HepG2 (cell line): ENCODE results near the gene DIP2C. TPM values are rescaled to one million over a fixed set of nuclear protein-coding genes. Genes with fewer than 3 reads are reported as not detected.

ENCODE experiments used
- BHLHE40 ChIP-seq: IDR thresholded peaks from 2 replicates; pipeline ENCODE4 v1.6.1; 2011; ENCODE audit warnings: low read length, improper control_type of control experiment
- CHD2 ChIP-seq: IDR thresholded peaks from 2 replicates; pipeline ENCODE4 v1.6.1; 2011; ENCODE audit warnings: low read depth, low read length, improper control_type of control experiment
- HNF4G ChIP-seq, 2 experiments: sonication (generic) in 1 of 2; formaldehyde crosslinking in 1 of 2; IDR thresholded peaks; 2 replicates each; pipeline versions ENCODE4 v1.4.0 to v1.6.1; 2011 to 2020; ENCODE audit warnings: borderline replicate concordance in 2 of 2, low read depth in 2 of 2, mild to moderate bottlenecking in 2 of 2, low read length in 1 of 2, missing genetic modification reagents in 1 of 2, moderate library complexity in 1 of 2
- HNRNPLL ChIP-seq: fragments of 200-400 bp; formaldehyde crosslinking; IDR thresholded peaks from 2 replicates; pipeline ENCODE4 v1.6.1; 2017; ENCODE audit warnings: mild to moderate bottlenecking, low read depth, low read length; ENCODE audit not compliant: poor library complexity, severe bottlenecking
- NFKB2 ChIP-seq: sonication (generic); formaldehyde crosslinking; IDR thresholded peaks from 2 replicates; pipeline ENCODE4 v1.4.0; 2020; ENCODE audit warnings: missing genetic modification reagents, borderline replicate concordance
- POLR2A ChIP-seq, 2 experiments: IDR thresholded peaks; 2 replicates each; pipeline ENCODE4 v1.6.1; 2011; ENCODE audit warnings: low read depth in 2 of 2, low read length in 2 of 2, mild to moderate bottlenecking in 1 of 2, moderate library complexity in 1 of 2; ENCODE audit not compliant: insufficient read depth in 1 of 2
- RBM39 ChIP-seq: fragments of 200-400 bp; formaldehyde crosslinking; IDR thresholded peaks from one replicate; pipeline ENCODE4 v1.6.1; 2018; ENCODE audit warnings: antibody characterized with exemption, mild to moderate bottlenecking, low read depth, low read length; ENCODE audit not compliant: poor library complexity, severe bottlenecking
- ZFX ChIP-seq: sonication (generic); formaldehyde crosslinking; IDR thresholded peaks from 2 replicates; pipeline ENCODE4 v1.4.0; 2020; ENCODE audit warnings: mild to moderate bottlenecking, low read depth, missing genetic modification reagents, moderate library complexity
- polyA plus RNA-seq, 8 experiments: library from polyadenylated mRNA; depleted of rRNA in 3 of 8; stranded (reverse) in 7 of 8; unstranded in 1 of 8; fragments of >200 nt; fragmentation: Illumina TruSeq in 4 of 8; extraction: Trizol in 4 of 8; gene quantifications; 2 replicates each; pipeline versions ENCODE4 v1.2.1 to v1.2.3, GENCODE V29; 2011 to 2016; ENCODE audit warnings: low read depth in 4 of 8, missing spikeins in 1 of 8, mixed read lengths in 1 of 8; ENCODE audit not compliant: insufficient read depth in 1 of 8
- total RNA-seq, 5 experiments: library from RNA; depleted of rRNA; stranded (reverse); fragments of >200 nt; fragmentation: Illumina TruSeq; extraction: Trizol; gene quantifications; 2 replicates each; pipeline ENCODE4 v1.2.3, GENCODE V29; 2016; ENCODE audit warnings: low read depth in 1 of 5
- TF ChIP-seq, protein P1 (sequence below): sonication (generic); formaldehyde crosslinking; IDR thresholded peaks from 2 replicates; pipeline ENCODE4 v1.4.0; 2020; ENCODE audit warnings: mild to moderate bottlenecking, missing genetic modification reagents
- TF ChIP-seq, protein P2 (sequence below): sonication (generic); formaldehyde crosslinking; IDR thresholded peaks from 2 replicates; pipeline ENCODE4 v1.4.0; 2020; ENCODE audit warnings: mild to moderate bottlenecking, missing genetic modification reagents, borderline replicate concordance
- TF ChIP-seq, protein P3 (sequence below): conservative IDR thresholded peaks from 2 replicates; pipeline ENCODE4 v1.6.1; 2018; ENCODE audit warnings: missing genetic modification reagents
- TF ChIP-seq, protein P4 (sequence below): sonication (generic); formaldehyde crosslinking; IDR thresholded peaks from 2 replicates; pipeline ENCODE4 v1.4.0; 2020; ENCODE audit warnings: mild to moderate bottlenecking, missing genetic modification reagents

DIP2C gene
- total and polyA plus RNA-seq, 2 of the 13 experiments (the other 11 are each of a cell fraction or from before 2014, with no cell fraction given) = 2.2 to 2.7 TPM

DNA sequence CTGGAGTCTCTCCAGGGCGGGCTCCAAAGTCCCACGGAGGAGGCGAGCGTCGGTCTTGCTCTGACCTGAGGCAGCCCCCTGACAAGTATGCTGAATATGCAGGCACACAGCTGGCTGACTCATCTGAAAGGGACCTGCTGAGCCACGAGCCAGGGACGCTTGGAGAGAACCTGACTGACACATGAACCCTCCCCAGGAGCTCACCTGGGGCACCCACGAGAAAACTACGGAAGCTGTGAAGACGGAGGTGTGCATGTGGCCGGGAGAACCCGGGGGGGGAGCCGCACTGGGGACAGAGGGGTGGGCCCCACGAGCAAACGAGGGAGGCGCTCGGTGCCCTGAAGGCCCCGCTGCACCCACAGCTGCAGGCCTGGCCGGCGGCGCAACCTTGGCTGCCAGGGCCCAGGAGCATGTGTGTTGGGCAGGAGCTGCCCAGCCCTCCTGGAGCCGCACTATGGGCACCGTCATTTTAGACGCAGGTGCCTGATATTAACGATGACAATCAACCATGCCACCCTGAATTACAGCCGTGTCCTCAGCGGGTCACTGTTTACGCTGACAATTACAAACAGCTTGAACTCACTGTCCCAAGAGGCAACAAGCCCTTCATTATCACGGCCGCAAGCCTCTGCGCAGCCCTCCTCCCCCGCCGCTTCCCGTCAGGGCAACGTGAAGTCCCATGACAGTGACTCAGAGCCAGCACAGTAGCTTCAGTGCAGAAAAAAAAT is 64.7 kb downstream of the DIP2C start (continued):
- TF ChIP-seq, protein P1, sequence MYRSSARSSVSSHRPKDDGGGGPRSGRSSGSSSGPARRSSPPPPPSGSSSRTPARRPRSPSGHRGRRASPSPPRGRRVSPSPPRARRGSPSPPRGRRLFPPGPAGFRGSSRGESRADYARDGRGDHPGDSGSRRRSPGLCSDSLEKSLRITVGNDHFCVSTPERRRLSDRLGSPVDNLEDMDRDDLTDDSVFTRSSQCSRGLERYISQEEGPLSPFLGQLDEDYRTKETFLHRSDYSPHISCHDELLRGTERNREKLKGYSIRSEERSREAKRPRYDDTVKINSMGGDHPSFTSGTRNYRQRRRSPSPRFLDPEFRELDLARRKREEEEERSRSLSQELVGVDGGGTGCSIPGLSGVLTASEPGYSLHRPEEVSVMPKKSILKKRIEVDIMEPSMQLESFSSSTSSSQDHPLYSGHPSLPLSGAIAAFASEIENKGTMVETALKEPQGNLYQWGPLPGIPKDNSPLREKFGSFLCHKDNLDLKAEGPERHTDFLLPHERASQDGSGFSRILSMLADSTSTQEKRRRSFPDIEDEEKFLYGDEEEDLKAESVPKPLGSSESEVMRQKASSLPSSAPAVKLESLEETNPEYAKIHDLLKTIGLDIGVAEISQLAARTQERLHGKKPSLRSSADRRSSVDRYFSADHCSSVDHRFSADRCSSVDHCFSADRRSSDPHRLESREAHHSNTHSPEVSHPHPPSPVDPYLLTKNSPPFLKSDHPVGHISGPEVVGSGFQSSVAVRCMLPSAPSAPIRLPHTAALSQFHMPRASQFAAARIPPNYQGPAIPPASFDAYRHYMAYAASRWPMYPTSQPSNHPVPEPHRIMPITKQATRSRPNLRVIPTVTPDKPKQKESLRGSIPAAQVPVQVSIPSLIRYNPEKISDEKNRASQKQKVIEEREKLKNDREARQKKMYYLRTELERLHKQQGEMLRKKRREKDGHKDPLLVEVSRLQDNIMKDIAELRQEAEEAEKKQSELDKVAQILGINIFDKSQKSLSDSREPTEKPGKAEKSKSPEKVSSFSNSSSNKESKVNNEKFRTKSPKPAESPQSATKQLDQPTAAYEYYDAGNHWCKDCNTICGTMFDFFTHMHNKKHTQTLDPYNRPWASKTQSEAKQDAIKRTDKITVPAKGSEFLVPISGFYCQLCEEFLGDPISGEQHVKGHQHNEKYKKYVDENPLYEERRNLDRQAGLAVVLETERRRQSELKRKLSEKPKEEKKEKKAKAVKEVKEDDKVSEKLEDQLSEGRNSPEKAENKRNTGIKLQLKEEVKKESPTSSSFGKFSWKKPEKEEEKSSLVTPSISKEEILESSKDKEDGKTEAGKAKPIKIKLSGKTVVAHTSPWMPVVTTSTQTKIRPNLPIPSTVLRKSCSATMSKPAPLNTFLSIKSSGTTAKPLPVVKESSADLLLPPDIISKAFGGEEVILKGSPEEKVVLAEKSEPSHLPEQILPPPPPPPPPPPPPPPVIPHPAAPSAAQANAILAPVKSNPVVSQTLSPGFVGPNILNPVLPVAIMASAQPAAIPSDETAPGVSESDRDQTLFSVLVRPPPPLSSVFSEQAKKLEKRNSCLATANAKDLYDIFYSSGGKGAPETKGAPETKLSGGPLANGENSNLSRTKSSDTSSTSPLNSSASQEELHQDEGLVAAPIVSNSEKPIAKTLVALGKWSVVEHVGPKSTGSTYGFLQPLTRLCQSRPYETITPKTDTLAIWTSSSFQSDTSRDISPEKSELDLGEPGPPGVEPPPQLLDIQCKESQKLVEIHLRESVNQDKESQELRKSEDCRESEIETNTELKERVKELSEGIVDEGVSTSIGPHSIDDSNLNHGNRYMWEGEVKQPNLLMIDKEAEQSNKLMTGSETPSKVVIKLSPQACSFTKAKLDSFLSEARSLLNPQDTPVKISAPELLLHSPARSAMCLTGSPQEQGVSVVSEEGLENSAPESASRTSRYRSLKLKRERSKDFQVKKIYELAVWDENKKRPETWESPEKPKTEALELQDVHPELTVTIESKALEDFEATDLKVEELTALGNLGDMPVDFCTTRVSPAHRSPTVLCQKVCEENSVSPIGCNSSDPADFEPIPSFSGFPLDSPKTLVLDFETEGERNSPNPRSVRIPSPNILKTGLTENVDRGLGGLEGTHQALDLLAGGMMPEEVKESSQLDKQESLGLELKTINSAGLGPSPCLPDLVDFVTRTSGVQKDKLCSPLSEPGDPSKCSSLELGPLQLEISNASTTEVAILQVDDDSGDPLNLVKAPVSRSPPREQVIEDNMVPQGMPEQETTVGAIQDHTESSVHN (CRISPR knock-in tag) = no peak
- TF ChIP-seq HNF4G (IDR thresholded peaks at IDR 0.05; ENCODE audit: borderline replicate concordance, low read depth, low read length) (no peak; the same call in 1 of the 2 replicates), HNF4G (CRISPR knock-in tag; IDR thresholded peaks at IDR 0.05; ENCODE audit: borderline replicate concordance, low read depth) (no peak), POLR2A (IDR thresholded peaks at IDR 0.05; ENCODE audit: insufficient read depth in 1 of 2, low read depth in 2 of 2, low read length in 2 of 2) (0 out of 4 replicates have a peak, but pooled peaks of 1 of the 2 experiments have one; percentile 23), RBM39 (no peak), CHD2 (no peak), HNRNPLL (peak; percentile 33), NFKB2 (CRISPR knock-in tag) (0 out of 2 replicates have a peak, but pooled peaks have one; percentile 35), BHLHE40 (no peak), ZFX (CRISPR knock-in tag) (peak; percentile 41)
- TF ChIP-seq, protein P2, sequence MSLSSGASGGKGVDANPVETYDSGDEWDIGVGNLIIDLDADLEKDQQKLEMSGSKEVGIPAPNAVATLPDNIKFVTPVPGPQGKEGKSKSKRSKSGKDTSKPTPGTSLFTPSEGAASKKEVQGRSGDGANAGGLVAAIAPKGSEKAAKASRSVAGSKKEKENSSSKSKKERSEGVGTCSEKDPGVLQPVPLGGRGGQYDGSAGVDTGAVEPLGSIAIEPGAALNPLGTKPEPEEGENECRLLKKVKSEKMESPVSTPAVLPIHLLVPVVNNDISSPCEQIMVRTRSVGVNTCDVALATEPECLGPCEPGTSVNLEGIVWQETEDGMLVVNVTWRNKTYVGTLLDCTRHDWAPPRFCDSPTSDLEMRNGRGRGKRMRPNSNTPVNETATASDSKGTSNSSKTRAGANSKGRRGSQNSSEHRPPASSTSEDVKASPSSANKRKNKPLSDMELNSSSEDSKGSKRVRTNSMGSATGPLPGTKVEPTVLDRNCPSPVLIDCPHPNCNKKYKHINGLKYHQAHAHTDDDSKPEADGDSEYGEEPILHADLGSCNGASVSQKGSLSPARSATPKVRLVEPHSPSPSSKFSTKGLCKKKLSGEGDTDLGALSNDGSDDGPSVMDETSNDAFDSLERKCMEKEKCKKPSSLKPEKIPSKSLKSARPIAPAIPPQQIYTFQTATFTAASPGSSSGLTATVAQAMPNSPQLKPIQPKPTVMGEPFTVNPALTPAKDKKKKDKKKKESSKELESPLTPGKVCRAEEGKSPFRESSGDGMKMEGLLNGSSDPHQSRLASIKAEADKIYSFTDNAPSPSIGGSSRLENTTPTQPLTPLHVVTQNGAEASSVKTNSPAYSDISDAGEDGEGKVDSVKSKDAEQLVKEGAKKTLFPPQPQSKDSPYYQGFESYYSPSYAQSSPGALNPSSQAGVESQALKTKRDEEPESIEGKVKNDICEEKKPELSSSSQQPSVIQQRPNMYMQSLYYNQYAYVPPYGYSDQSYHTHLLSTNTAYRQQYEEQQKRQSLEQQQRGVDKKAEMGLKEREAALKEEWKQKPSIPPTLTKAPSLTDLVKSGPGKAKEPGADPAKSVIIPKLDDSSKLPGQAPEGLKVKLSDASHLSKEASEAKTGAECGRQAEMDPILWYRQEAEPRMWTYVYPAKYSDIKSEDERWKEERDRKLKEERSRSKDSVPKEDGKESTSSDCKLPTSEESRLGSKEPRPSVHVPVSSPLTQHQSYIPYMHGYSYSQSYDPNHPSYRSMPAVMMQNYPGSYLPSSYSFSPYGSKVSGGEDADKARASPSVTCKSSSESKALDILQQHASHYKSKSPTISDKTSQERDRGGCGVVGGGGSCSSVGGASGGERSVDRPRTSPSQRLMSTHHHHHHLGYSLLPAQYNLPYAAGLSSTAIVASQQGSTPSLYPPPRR (CRISPR knock-in tag) = no peak
- TF ChIP-seq, protein P3, sequence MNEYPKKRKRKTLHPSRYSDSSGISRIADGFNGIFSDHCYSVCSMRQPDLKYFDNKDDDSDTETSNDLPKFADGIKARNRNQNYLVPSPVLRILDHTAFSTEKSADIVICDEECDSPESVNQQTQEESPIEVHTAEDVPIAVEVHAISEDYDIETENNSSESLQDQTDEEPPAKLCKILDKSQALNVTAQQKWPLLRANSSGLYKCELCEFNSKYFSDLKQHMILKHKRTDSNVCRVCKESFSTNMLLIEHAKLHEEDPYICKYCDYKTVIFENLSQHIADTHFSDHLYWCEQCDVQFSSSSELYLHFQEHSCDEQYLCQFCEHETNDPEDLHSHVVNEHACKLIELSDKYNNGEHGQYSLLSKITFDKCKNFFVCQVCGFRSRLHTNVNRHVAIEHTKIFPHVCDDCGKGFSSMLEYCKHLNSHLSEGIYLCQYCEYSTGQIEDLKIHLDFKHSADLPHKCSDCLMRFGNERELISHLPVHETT (CRISPR knock-in tag) = no peak
- TF ChIP-seq, protein P4, sequence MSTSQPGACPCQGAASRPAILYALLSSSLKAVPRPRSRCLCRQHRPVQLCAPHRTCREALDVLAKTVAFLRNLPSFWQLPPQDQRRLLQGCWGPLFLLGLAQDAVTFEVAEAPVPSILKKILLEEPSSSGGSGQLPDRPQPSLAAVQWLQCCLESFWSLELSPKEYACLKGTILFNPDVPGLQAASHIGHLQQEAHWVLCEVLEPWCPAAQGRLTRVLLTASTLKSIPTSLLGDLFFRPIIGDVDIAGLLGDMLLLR (CRISPR knock-in tag) = 0 out of 2 replicates have a peak, but pooled peaks have one; percentile 42
